Thymus (tissue), 11 donors: Measurements from ENCODE around the gene SERGEF. TPM values are rescaled to one million over a fixed set of nuclear protein-coding genes. Genes with fewer than 3 reads are reported as not detected.
"Not testable (repeated sequence)": the region's sequence is repeated elsewhere in the genome, so short reads cannot be mapped to it uniquely, and the experiment has no call there.

ENCODE experiments used
- DNase-seq, 9 donors: peaks; one replicate each; pipeline ENCODE4 v3.0.0-alpha.2; 2013; ENCODE audit warnings: low spot score in 9 of 9, low read depth in 6 of 9, missing footprints in 1 of 9
- H3K27ac ChIP-seq, 2 donors: one replicate each; pipeline ENCODE4 v1.5.1; 2013; ENCODE audit warnings: control low read depth in 1 of 2, low read depth in 1 of 2, low read length in 1 of 2, mild to moderate bottlenecking in 1 of 2, moderate library complexity in 1 of 2
- H3K27me3 ChIP-seq, 2 donors: one replicate each; pipeline ENCODE4 v1.5.1; 2013; ENCODE audit warnings: low read length in 1 of 2; ENCODE audit not compliant: control insufficient read depth in 2 of 2, insufficient read depth in 1 of 2
- H3K36me3 ChIP-seq, 2 donors: one replicate each; pipeline ENCODE4 v1.5.1; 2013; ENCODE audit warnings: low read length in 1 of 2, mild to moderate bottlenecking in 1 of 2, moderate library complexity in 1 of 2; ENCODE audit not compliant: control insufficient read depth in 2 of 2, insufficient read depth in 2 of 2
- H3K4me1 ChIP-seq, 2 donors: one replicate each; pipeline ENCODE4 v1.5.1; 2013; ENCODE audit warnings: low read length in 2 of 2; ENCODE audit not compliant: control insufficient read depth in 2 of 2, insufficient read depth in 2 of 2
- H3K4me3 ChIP-seq, 2 donors: one replicate each; pipeline ENCODE4 v1.5.1; 2013; ENCODE audit warnings: low read length in 2 of 2, control low read depth in 1 of 2, mild to moderate bottlenecking in 1 of 2
- H3K9me3 ChIP-seq, 2 donors: one replicate each; pipeline ENCODE4 v1.5.1; 2013; ENCODE audit warnings: low read length in 1 of 2, mild to moderate bottlenecking in 1 of 2; ENCODE audit not compliant: control insufficient read depth in 2 of 2, insufficient read depth in 1 of 2
- WGBS: extraction: QIAGEN DNeasy Blood & Tissue Kit; methylation state at CpG from one replicate; pipeline ENCODE4 v1.1.7; 2013; 5-methylcytosine and 5-hydroxymethylcytosine counted together
- polyA plus RNA-seq: library from polyadenylated mRNA; stranded (reverse); fragments of 200-250 nt; gene quantifications from one replicate; pipeline ENCODE4 v1.2.3, GENCODE V29; 2013
- total RNA-seq: library from RNA; stranded (reverse); fragments of 120-200 nt; gene quantifications from one replicate; pipeline ENCODE4 v1.2.4, GENCODE V29; 2013
- donor health status: healthy.

The SERGEF gene
- total and polyA plus RNA-seq, 2 donors, result 52.8 to 84.2 TPM

DNA sequence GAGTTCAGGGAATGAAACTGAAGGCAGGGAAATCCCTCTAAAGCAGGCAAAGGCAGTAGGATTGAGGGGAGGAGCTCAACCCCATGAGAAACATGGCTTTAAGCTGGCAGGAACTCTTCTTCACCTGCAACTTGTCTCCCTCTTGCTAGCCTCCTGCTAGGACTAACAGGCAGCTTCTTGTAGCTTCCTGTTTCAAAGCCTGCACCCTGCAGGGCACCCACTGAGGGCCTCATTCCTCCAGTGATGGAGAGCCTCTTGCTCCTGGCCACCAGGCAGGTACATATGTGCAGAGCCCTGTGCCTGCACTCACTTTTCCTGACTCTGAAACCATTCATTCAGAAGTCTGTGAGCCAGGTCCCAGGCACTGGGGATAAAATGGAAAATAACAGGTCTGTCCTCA, 137.0 kb downstream of the SERGEF start:
- Histone ChIP-seq H3K27ac (peak overlapping the region in 1 of 2 donors; percentile 75), H3K4me3 (no peak overlapping the region), H3K27me3 (no peaks in the 10 kb centered on the region), H3K36me3 (peaks cover 0 to 3% of the 10 kb centered on the region in 2 donors), H3K9me3 (no peaks in the 10 kb centered on the region), H3K4me1 (peaks cover 42 to 45% of the 10 kb centered on the region in 2 donors)
- peak in 2 of 9 donors; percentile 27 to 55 for DNase-seq

DNA sequence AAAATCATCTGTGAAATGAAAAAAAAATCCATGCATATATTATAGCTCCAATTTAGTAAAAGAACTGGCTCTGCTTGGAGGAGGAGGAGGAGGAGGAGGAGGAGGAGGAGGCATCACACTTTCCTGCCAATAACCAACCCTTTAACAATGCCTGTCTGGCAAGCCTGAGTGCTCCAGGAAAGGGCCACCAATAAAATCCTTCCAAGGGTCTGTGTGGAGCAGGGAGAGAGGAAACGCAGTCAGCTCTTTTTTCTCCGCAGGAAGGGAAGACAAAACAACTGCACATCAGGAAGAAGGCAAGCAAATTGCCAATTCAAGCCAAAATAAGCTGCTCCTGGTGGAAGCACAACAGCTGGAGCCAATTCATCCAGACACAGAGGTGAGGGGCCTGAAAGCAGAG, 139.3 kb downstream of the SERGEF start:
- Histone ChIP-seq H3K4me3 (no peak overlapping the region), H3K27ac (no peak overlapping the region), H3K9me3 (peaks cover 1 to 3% of the 10 kb centered on the region in 2 donors), H3K4me1 (peaks cover 32 to 37% of the 10 kb centered on the region in 2 donors), H3K27me3 (no peaks in the 10 kb centered on the region), H3K36me3 (peaks cover 0 to 3% of the 10 kb centered on the region in 2 donors)
- WGBS, result 97% methylated on average over 2 of the region's 2 CpGs
- DNase-seq, result no peak

DNA sequence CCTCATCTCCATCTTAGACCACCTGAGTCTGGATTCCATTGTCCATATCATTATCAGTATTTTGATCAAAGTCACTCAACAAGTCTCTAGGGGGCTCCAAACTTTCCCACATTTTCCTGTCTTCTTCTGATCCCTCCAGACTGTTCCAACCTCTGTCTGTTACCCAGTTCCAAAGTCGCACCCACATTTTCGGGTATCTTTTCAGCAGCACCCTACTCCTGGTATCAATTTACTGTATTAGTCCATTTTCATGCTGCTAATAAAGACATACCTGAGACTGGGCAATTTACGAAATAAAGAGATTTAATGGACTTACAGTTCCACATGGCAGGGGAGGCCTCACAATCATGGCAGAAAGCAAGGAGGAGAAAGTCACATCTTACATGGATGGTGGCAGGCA, 144.4 kb downstream of the SERGEF start:
- 98% methylated on average over 3 of the region's 3 CpGs for WGBS
- not testable (repeated sequence) for H3K4me3 ChIP-seq, DNase-seq, H3K27me3 ChIP-seq, H3K36me3 ChIP-seq, H3K27ac ChIP-seq, H3K9me3 ChIP-seq
- H3K4me1 ChIP-seq, result peaks cover 14 to 23% of the 10 kb centered on the region in 2 donors

DNA sequence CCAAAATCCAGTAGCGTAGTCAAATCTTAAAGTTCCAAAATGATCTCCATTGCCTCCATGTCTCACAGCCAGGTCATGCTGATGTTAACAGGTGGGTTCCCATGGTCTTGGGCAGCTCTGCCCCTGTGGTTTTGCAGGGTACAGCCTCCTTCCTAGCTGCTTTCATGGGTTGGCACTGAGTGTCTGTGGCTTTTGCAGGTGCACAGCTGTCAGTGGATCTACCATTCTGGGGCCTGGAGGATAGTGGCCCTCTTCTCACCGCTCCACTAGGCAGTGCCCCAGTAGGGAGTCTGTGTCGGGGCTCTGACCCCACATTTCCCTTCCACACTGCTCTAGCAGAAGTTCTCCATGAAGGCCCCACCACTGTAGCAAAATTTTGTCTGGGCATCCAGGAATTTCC, 145.5 kb downstream of the SERGEF start:
- H3K36me3 ChIP-seq, result no peaks in the 10 kb centered on the region
- peaks cover 18 to 23% of the 10 kb centered on the region in 2 donors for H3K4me1 ChIP-seq
- H3K27ac ChIP-seq, result peak overlapping the region; percentile 53 to 64
- H3K27me3 ChIP-seq, result no peaks in the 10 kb centered on the region
- H3K4me3 ChIP-seq, result no peak overlapping the region
- DNase-seq, result peak in 6 of 9 donors; percentile 18 to 78 (median 49)
- WGBS, result 17% methylated on average over 3 of the region's 3 CpGs
- peaks cover 1 to 3% of the 10 kb centered on the region in 2 donors for H3K9me3 ChIP-seq

DNA sequence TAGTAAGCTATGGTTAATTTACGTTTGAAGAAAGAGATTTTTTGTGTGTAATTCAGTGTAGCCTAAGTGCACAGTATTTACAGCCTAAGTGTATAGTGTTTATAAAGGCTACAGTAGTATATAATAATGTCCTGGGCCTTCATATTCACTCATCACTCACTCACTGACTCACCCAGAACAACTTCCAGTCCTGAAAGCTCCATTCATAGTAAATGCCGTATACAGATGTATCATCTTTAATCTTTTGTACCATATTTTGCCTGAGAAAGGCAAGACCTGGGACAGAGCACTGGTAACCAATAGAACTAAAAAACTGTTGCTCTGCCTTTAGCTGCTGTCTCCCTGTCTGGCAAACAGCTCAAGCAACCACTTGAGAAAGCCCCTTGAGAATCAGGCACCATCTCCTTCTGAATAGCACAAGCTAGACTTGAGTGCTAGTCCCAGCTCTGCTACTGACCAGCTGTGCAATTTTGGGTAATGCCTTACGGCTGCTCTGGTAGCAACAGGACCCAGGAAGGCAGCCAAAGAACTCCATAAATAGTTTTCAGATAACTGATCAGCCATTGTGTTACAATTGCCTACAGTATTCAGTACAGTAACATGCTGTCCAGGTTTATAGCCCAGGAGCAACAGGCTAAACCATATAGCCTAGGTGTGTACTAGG, 146.9 kb downstream of the SERGEF start:
- no peaks in the 10 kb centered on the region for H3K27me3 ChIP-seq
- H3K4me3 ChIP-seq, result peak overlapping the region in 1 of 2 donors; percentile 17
- WGBS, result 95% methylated on average over 3 of the region's 3 CpGs
- peak in 1 of 9 donors; percentile 27 for DNase-seq
- no peak overlapping the region for H3K27ac ChIP-seq
- peaks cover 18 to 23% of the 10 kb centered on the region in 2 donors for H3K4me1 ChIP-seq
- peaks cover 1 to 3% of the 10 kb centered on the region in 2 donors for H3K9me3 ChIP-seq
- H3K36me3 ChIP-seq, result peaks cover 0 to under 1% of the 10 kb centered on the region in 2 donors

DNA sequence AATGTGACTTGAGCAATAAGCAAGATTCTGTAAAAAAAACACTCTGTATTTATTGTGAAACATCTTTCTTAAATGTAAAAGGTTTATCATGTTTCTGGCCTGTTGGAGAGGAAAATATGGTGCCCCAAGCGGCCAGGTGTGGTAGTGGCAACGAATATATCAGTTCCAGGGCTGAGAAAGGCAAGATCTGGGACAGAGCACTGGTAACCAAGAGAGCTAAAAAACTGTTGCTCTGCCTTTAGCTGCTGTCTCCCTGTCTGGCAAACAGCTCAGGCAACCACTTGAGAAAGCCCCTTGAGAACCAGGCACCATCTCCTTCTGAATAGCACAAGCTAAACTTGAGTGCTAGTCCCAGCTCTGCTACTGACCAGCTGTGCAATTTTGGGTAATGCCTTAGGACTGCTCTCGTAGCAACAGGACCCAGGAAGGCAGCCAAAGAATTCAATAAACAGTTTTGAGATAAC, 148.3 kb downstream of the SERGEF start:
- H3K4me3 ChIP-seq, result peak overlapping the region in 1 of 2 donors; percentile 7
- peaks cover 1 to 3% of the 10 kb centered on the region in 2 donors for H3K9me3 ChIP-seq
- no peak overlapping the region for H3K27ac ChIP-seq
- peak in 2 of 9 donors; percentile 24 to 61 for DNase-seq
- 78% methylated on average over 3 of the region's 3 CpGs for WGBS
- H3K4me1 ChIP-seq, result peaks cover 18 to 23% of the 10 kb centered on the region in 2 donors
- no peaks in the 10 kb centered on the region for H3K27me3 ChIP-seq
- H3K36me3 ChIP-seq, result peaks cover 0 to 3% of the 10 kb centered on the region in 2 donors

DNA sequence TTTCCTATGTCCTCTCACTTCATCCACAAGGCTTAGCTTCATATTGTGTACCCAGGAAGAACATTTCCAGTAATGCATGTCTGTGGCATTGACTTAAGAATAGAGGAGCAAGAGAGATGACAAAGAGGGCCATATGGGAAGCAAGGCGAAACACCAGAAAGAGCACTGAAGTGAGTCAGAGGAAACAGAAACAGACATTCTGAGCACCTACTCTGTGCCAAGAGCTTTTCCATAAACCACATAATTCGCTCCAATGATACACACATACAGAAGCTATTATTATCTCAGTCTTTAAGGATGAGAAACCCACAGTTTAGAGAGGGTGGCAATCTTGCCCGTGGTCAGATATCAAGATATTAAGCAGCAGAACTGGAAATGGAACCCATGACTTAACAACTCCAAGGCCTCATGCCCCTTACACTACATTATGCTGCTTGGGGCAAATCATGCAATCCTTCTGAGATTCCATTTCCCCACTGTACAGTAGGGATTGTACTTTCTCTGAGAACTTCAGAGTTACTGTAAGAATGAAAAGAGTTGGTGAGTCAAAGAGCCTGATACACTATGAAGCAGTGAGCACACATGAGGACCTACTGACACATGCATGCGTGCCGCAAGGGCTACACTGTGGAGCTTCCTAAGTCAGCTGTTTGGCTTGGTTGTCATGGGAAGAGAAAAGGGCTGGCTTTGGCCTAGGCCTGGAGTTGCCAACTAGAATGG, 151.7 kb downstream of the SERGEF start:
- H3K36me3 ChIP-seq, result peaks cover 2 to 3% of the 10 kb centered on the region in 2 donors
- no peaks in the 10 kb centered on the region for H3K27me3 ChIP-seq
- no peak overlapping the region for H3K4me3 ChIP-seq
- H3K4me1 ChIP-seq, result peaks cover 8 to 14% of the 10 kb centered on the region in 2 donors
- WGBS, result over 99% methylated on average over 5 of the region's 5 CpGs
- H3K9me3 ChIP-seq, result no peaks in the 10 kb centered on the region
- no peak overlapping the region for H3K27ac ChIP-seq
- no peak for DNase-seq

DNA sequence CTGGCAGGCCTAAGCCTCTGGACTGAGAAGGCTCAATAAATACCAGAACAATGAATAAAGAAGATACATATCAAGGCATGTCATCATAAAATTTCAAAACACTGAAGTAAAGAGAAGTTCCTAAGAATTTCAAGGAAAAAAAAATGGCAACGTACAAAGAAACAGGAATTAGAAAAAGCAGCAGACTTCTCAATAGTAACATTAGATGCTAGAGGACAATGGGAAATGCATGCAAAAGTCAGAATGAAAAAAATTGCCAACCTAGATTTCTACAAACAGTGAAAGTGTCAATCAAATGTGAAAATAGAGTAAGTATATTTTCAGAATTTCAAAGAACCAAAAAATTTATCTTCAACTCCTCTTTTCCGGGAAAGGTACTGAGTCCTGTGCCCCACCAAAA, 153.3 kb downstream of the SERGEF start:
- Histone ChIP-seq H3K27ac (no peak overlapping the region), H3K9me3 (no peaks in the 10 kb centered on the region), H3K36me3 (peaks cover 2 to 3% of the 10 kb centered on the region in 2 donors), H3K27me3 (no peaks in the 10 kb centered on the region), H3K4me3 (no peak overlapping the region), H3K4me1 (peaks cover 1 to 13% of the 10 kb centered on the region in 2 donors)
- 98% methylated on average over 2 of the region's 2 CpGs for WGBS
- DNase-seq, result no peak
